Pons (tissue), 1 donor: Measurements from ENCODE around the gene CEP350.
"Not testable (repeated sequence)": the region's sequence is repeated elsewhere in the genome, so short reads cannot be mapped to it uniquely, and the experiment has no call there.

Experiments used
- DNase-seq: peaks from one replicate; pipeline ENCODE4 v3.0.0-alpha.2; 2016; ENCODE audit warnings: low spot score

The CEP350 gene

GRCh38 chr1:180130651-180131050 lies 176.0 kb downstream of the CEP350 start:
- DNase-seq, result no peak

DNA sequence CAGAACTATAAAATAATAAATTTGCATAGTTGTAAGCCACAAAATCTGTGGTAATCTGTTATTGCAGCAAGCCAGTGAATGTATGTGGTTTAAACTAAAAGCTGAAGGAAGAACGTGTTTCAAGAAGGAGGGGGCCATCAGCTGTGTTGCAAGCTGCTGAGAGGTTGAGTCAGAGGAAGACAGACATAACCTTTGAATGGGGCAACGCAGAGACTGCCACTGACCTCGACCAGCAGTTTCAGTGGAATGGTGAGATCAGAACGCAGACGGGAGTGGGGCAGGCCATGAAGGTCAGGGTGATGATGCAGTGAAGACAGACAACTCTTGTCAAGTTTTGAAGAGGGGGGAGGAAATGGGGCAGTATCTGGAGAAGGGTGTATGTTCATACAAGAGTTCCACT lies 176.9 kb downstream of the CEP350 start:
- no peak for DNase-seq

GRCh38 chr1:180133193-180133592 lies 178.6 kb downstream of the CEP350 start:
- DNase-seq, result no peak

DNA sequence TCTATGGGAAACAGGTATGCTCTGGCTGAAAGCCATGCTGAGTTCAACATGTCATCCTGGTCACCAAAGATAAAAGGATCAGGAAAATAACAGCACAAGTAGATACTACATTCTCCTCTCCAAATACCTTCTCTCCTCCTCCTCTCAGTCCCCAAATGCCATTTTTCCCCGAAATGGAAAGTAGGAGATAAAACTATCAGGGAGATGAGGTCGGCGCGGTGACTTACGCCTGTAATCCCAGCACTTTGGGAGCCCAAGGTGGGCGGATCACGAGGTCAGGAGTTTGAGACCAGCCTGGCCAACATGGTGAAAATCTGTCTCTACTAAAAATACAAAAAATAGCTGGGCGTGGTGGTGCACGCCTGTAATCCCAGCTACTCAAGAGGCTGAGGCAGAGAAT lies 179.1 kb downstream of the CEP350 start:
- DNase-seq, result not testable (repeated sequence)

DNA sequence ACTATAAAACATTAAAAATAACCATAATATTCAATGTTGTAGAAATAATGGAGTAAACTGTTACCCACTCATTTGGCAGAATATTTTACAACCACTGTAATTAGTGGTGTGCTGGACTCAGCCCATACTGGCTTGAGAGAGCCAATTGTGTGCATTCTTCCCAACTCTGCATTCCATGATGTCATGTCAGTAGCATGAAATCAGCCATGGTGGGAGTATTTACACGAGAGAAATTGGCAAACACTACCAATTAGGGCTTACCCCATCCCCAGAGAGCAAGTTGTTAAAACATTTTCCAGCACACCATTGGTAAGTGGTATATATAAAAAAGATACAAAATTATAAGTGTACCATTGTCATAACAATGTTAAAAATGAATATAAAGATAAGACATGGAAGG lies 180.9 kb downstream of the CEP350 start:
- no peak for DNase-seq

DNA sequence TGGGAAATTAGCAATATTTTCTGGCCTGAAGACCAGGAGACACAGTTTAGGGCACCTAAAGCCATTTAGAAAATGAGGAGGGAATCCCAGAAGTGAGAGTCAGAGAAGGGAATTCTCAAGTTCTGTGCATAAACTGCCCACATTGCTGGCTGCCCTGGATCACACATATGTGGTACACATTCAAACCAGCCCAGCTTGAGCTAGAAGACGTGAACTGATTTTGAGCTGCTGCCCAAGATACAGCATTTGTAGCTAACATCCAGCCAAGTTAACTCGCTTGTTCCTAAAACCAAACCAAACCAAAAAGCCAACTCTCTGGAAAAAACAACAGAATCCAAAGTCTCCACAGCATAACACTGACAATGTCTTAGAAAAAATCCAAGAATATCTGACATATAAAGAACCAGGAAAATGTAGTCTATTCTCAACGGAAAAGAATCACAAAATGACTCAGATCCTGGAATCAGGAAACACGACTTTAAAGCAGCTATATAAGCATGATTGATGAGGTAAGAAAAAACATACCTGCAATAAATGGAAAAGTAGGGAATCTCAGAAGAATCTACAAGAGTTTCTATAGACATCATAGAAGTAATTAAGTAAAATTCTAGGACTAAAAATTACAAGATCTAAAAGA lies 181.8 kb downstream of the CEP350 start:
- DNase-seq, result no peak

DNA sequence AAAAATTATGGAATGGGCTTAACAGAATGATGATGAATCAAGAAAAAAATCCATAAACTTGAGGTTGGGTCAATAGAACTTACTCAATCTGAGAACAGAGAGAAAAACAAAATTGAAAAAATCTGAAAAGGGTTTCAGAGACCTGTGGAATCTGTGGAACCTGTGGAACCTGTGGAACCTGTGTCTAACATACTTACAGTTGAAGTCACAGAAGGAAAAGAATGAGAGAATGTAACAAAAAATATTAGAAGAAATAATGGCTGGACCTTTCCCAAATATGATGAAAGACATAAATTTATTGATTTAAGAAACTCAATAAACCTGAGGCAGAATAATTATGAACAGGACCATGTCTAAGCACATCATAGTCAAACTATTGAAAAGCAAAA lies 182.4 kb downstream of the CEP350 start:
- no peak for DNase-seq

GRCh38 chr1:180137776-180138175 lies 183.2 kb downstream of the CEP350 start:
- no peak for DNase-seq

DNA sequence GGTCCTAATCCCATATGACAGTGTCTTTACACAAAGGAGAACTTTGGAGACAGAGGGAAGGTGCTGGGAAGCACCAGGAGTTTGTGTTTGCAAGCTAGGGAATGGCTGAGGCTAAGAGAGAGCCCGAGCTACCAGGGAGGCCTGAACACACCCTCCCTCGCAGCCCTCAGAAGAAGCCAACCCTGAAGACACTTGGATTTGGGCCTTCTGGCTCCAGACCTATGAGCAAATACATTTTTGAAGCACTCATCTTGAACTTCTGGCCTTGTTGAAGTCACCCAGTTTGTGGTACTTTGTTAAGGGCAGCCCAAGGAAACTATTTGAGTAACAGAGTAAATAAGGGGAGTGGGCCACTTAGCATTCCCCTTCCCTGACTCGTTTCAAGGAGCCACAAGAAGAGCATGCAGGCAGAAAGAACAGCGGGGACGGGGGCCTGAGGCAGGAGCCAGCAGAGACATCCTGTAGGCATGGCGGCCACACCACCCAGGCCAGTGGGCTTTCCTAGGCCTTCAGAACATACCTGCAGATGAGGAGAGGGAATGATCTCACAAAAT lies 186.8 kb downstream of the CEP350 start:
- DNase-seq, result no peak

- DNase-seq, result no peak
Measured at GRCh38 chr1:180143359-180143758, 188.7 kb downstream of the CEP350 start.

GRCh38 chr1:180144659-180145357 lies 190.2 kb downstream of the CEP350 start:
- no peak for DNase-seq

DNA sequence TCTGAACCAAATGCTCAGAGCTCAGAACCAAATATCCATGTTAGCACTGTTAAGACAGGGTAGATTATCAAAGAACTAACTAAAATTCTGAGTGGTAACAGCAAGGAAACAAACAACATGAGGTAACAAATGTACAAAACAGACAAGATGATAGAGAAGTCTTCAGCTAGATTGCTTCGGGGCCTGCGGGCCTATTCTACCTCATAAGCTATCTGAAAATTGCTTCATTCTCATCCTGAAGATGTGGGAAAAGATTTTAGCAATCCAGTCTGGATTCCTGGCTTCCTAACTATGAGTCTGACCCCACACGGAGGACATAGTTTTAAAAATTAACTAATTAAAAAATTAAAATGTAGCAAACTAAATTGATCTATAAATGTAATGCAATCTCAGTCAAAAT lies 190.8 kb downstream of the CEP350 start:
- DNase-seq, result no peak

GRCh38 chr1:180150982-180151381 lies 196.4 kb downstream of the CEP350 start:
- DNase-seq, result no peak

DNA sequence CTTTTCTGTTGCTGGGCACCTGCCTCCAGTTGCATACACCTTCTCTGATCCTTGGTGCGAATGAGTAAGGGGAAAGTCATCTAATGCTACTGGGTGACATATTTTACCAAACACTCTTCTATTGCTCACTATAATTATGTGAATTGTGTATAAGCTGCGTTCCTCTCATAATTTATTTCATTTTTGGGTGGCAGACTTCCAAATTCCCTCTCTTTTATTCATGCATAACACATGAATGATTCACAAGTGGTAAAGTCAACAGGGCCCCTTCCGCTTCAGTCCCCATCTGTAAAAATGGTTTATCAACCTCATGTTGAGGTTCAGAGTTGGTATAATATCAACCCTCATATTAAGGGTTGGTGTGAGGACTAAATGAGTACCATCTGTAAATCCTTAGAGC lies 196.9 kb downstream of the CEP350 start:
- no peak for DNase-seq

DNA sequence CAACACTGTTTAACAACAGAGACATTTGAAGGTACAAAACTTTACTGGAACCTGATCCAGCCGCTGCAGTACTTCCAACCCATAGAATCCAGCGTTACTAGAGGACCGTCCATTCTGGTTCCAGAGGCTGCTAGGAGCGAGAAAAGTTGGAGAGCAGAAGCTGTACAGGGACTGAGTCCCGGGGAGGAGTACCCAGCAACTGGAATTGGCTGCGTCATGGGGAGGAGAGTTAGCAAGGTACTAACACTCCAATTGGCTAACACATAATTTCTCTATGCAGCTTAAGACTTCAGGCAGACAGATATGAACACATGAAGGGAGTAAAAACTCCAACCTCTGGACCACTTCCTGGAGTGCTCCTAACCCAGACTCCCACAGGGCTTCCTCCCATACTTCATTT lies 198.0 kb downstream of the CEP350 start:
- DNase-seq, result no peak

DNA sequence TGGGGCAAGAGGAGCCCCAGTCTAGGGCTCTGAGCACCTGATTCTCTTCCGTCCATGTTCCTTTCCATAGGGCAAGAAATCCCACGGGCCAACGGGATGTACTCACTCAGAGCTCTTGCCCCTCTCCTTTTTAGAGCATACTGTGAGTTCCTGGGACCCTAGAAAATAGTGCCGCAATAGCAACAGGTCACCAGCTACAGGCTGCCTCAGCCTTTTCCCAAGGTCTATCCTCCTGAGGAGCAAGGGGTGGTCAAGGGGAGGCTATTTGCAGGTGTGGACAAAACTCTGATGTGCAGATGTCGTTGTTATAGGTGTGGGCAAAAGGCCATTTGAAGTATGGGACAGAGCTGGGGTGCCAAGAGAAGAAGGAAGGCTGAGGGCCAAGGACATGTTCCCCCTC lies 198.4 kb downstream of the CEP350 start:
- DNase-seq, result no peak

DNA sequence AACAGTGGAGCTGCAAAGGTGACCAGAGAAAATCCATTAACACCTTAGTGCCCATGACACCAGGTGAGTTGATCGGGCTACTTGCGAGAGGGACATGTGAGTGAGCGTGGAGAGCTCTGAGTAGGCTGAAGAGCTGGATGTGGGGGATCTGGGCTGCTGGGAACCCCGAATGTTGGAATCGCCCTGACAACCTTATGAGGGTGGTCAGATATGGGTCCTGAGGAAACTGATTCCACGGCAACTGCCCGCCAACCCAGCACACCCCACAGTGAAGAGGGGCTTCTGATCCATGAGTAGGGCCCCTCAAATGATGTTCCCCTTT lies 199.4 kb downstream of the CEP350 start:
- DNase-seq, result peak; percentile 24

GRCh38 chr1:180154325-180155181 lies 199.9 kb downstream of the CEP350 start, which contains the start of gene QSOX1:
QSOX1 (plus strand) TSS chr1:180154869; CDS start chr1:180154908, 39 bp downstream.
- peak; percentile 85 for DNase-seq

DNA sequence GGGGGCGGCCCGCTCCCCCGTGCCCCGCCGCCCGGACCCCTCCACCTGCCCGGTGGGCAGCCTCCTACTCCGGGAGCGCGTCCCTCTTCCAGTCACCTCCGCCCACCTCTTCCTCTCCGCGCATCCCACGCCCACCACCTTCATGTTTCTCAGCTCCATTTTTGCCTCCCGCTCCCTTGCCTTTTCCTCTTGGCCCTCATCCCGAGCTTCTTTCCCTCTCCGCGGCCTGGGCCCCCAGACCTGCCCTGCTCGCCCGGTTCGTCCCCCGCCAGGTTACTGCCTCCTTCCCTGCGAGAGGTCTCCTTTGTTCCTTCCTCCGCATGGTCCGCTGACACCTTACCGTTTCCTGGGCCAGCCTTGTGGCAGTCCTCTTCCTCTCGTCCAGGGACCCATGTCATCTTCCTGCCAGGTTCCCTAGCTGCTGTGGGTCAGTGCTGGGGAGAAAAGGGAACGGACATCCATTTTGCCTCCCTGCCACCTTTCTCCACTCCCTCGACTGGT lies 200.6 kb downstream of the CEP350 start:
- no peak for DNase-seq

DNA sequence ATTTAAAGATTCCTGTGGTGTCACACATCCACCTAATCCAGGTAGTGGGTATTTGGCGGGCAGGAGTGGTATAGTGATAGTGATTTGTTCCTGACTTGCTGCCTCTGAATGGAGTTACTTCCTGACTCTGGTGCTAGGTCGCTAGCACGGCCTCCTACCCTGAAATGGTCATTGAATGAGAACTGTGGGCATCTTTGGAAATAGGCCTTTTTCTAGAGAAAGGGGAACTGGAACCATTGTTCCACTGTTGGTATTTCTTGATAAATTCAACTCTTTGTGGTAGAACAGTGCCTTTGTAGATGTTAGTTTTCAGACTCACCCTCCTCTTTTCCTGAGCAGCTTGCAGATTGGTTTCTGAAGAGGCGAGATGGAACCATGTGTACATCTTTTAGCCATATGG lies 201.6 kb downstream of the CEP350 start:
- DNase-seq, result peak; percentile 67

GRCh38 chr1:180156631-180157091 lies 202.1 kb downstream of the CEP350 start:
- no peak for DNase-seq

- no peak for DNase-seq
Measured at GRCh38 chr1:180157108-180157507, 202.5 kb downstream of the CEP350 start.
